MCF 10A (cell line): ENCODE results near the gene EAPP. TPM values are rescaled to one million over a fixed set of nuclear protein-coding genes. Genes with fewer than 3 reads are reported as not detected.

Experiments used
- BruUV-seq: library from RNA; stranded (reverse); fragments of 400-500 nt; replicated peaks from 2 replicates; lab custom pipeline; 2021; lab: Mats Ljungman, UMichigan
- CTCF ChIA-PET: fragments of 300-600 bp; sonication (Branson Sonifier 250); formaldehyde crosslinking; extraction: SDS; loops from one replicate; lab custom pipeline; 2021; ENCODE audit warnings: antibody characterized with exemption, inconsistent platforms; lab: Yijun Ruan, JAX
- POLR2A ChIA-PET: fragments of 300-600, 350-650 bp; sonication (Branson Sonifier 250); formaldehyde crosslinking; extraction: SDS; loops from one replicate; lab custom pipeline; 2020; ENCODE audit warnings: antibody characterized with exemption, inconsistent platforms; lab: Yijun Ruan, JAX
- DNase-seq: peaks from one replicate; pipeline ENCODE4 v3.0.0-alpha.2; 2018; ENCODE audit not compliant: unreplicated experiment
- H3K27ac Mint-ChIP-seq: one replicate; pipeline ENCODE4 v1.8.0; 2022; ENCODE audit warnings: mild to moderate bottlenecking, low read depth, mixed read lengths; ENCODE audit not compliant: unreplicated experiment
- H3K27me3 Mint-ChIP-seq: one replicate; pipeline ENCODE4 v1.8.0; 2022; ENCODE audit warnings: mixed read lengths; ENCODE audit not compliant: insufficient read depth, unreplicated experiment
- H3K36me3 Mint-ChIP-seq: one replicate; pipeline ENCODE4 v1.8.0; 2022; ENCODE audit warnings: mild to moderate bottlenecking, moderate library complexity, mixed read lengths; ENCODE audit not compliant: insufficient read depth, unreplicated experiment
- H3K4me1 Mint-ChIP-seq: one replicate; pipeline ENCODE4 v1.8.0; 2022; ENCODE audit warnings: mixed read lengths; ENCODE audit not compliant: insufficient read depth, unreplicated experiment
- H3K4me3 Mint-ChIP-seq: one replicate; pipeline ENCODE4 v1.8.0; 2022; ENCODE audit warnings: mild to moderate bottlenecking, moderate library complexity, mixed read lengths; ENCODE audit not compliant: unreplicated experiment
- H3K9me3 Mint-ChIP-seq: one replicate; pipeline ENCODE4 v1.8.0; 2022; ENCODE audit warnings: mixed read lengths; ENCODE audit not compliant: unreplicated experiment
- CTCF ChIP-seq: fragments of 200-600 bp; IDR thresholded peaks from one replicate; pipeline ENCODE4 v1.8.0; 2022; ENCODE audit warnings: antibody characterized with exemption, mild to moderate bottlenecking; ENCODE audit not compliant: unreplicated experiment
- intact Hi-C: fragments of 100-400 bp; cut with micrococcal nuclease; formaldehyde crosslinking; loops from 2 replicates; pipeline ENCODE4 v1.14.1; 2022
- total RNA-seq: library from RNA; stranded (reverse); gene quantifications from 2 replicates; pipeline ENCODE4 v1.2.3, GENCODE V29; 2022

The EAPP gene
- total RNA-seq, 1 experiment from 2014 or later: 38.9 TPM

GRCh38 chr14:34496679-34497513 is 42.6 kb downstream of the EAPP start:
- Mint-ChIP-seq H3K27ac (peak overlapping the region; percentile 97), H3K4me1 (peaks cover 18% of the 10 kb centered on the region), H3K9me3 (no peaks in the 10 kb centered on the region), H3K27me3 (no peaks in the 10 kb centered on the region), H3K36me3 (no peaks in the 10 kb centered on the region), H3K4me3 (peak overlapping the region; percentile 26)
- ChIA-PET POLR2A (interaction anchor here (0.7 to 5.7 kb wide), 24 partner anchors 15 to 378 kb away, joined by 3 to 76 read pairs (median 4); partner anchors contain the start of genes BAZ1A, EAPP and SPTSSA), CTCF (interaction anchor here (0.6 to 7.5 kb wide), 16 partner anchors 10 to 654 kb away, joined by 3 to 102 read pairs (median 4); no protein-coding TSS in a partner anchor)
- peak; percentile 99 for DNase-seq
- no TSS peak for BruUV-seq
- intact Hi-C loops: loop anchor here (5.0 to 10.0 kb wide), 2 partner anchors 35 to 132 kb away; partner anchors contain the start of gene SPTSSA
- TF ChIP-seq CTCF: no peak

- peak overlapping the region; percentile 97 for H3K27ac Mint-ChIP-seq
- H3K27me3 Mint-ChIP-seq: no peaks in the 10 kb centered on the region
- CTCF ChIA-PET: interaction anchor here (0.5 to 7.5 kb wide), 14 partner anchors 10 to 177 kb away, joined by 3 to 102 read pairs (median 4); partner anchors contain the start of gene SPTSSA
- peak; percentile 35 for DNase-seq
- no peak overlapping the region for H3K4me3 Mint-ChIP-seq
- intact Hi-C loops: loop anchor here (5.0 to 10.0 kb wide), 2 partner anchors 34 to 131 kb away; partner anchors contain the start of gene SPTSSA
- H3K9me3 Mint-ChIP-seq: no peaks in the 10 kb centered on the region
- no peaks in the 10 kb centered on the region for H3K36me3 Mint-ChIP-seq
- BruUV-seq: no TSS peak
- peaks cover 18% of the 10 kb centered on the region for H3K4me1 Mint-ChIP-seq
- POLR2A ChIA-PET: interaction anchor here (0.9 to 5.7 kb wide), 15 partner anchors 14 to 199 kb away, joined by 3 to 76 read pairs (median 5); partner anchors contain the start of genes EAPP and SPTSSA
- TF ChIP-seq CTCF: no peak
Measured at GRCh38 chr14:34496007-34496678, 43.4 kb downstream of the EAPP start.

GRCh38 chr14:34489324-34489723 is 50.2 kb downstream of the EAPP start:
- Mint-ChIP-seq H3K4me3 (no peak overlapping the region), H3K27me3 (no peaks in the 10 kb centered on the region), H3K36me3 (no peaks in the 10 kb centered on the region), H3K4me1 (peaks cover 8% of the 10 kb centered on the region), H3K27ac (no peak overlapping the region), H3K9me3 (no peaks in the 10 kb centered on the region)
- ChIA-PET CTCF (no interaction called here), POLR2A (no interaction called here)
- intact Hi-C loops: no loop called here
- no TSS peak for BruUV-seq
- no peak for TF ChIP-seq CTCF
- no peak for DNase-seq
